PFSK-1 (cell line): ENCODE measurements around the gene FBXL13. TPM values are rescaled to one million over a fixed set of nuclear protein-coding genes. Genes with fewer than 3 reads are reported as not detected.

Experiments used
- FOXP2 ChIP-seq: optimal IDR thresholded peaks from 2 replicates; pipeline ENCODE3; 2011; ENCODE audit warnings: borderline replicate concordance, control low read depth, inconsistent platforms; ENCODE audit not compliant: insufficient read depth; ENCODE audit errors: extremely low read length, extremely low read depth
- POLR2AphosphoS5 ChIP-seq: IDR thresholded peaks from 2 replicates; pipeline ENCODE4 v1.6.1; 2012; ENCODE audit warnings: low read depth, mild to moderate bottlenecking, control low read depth, low read length, moderate library complexity
- SIN3A ChIP-seq: IDR thresholded peaks from 2 replicates; pipeline ENCODE4 v1.6.1; 2012; ENCODE audit warnings: mild to moderate bottlenecking, low read length, moderate library complexity, borderline replicate concordance; ENCODE audit not compliant: insufficient read depth
- TAF1 ChIP-seq: IDR thresholded peaks from 2 replicates; pipeline ENCODE4 v1.6.1; 2012; ENCODE audit warnings: low read length, control low read depth, borderline replicate concordance; ENCODE audit not compliant: insufficient read depth
- polyA plus RNA-seq: library from polyadenylated mRNA; unstranded; fragments of >200 nt; gene quantifications from one replicate; pipeline ENCODE4 v1.2.1, GENCODE V29; 2012; ENCODE audit warnings: low read depth, missing spikeins; ENCODE audit not compliant: insufficient read length
- TF ChIP-seq, protein P1 (sequence below), 2 experiments: IDR thresholded peaks; 2 replicates each; pipeline versions ENCODE4 v1.6.1 to v1.8.0; 2011 to 2012; ENCODE audit warnings: low read depth in 2 of 2, low read length in 2 of 2, control low read depth in 1 of 2, inconsistent platforms in 1 of 2, mild to moderate bottlenecking in 1 of 2, moderate library complexity in 1 of 2; ENCODE audit not compliant: insufficient read depth in 1 of 2

The FBXL13 gene
- polyA plus RNA-seq = 2.4 TPM

DNA sequence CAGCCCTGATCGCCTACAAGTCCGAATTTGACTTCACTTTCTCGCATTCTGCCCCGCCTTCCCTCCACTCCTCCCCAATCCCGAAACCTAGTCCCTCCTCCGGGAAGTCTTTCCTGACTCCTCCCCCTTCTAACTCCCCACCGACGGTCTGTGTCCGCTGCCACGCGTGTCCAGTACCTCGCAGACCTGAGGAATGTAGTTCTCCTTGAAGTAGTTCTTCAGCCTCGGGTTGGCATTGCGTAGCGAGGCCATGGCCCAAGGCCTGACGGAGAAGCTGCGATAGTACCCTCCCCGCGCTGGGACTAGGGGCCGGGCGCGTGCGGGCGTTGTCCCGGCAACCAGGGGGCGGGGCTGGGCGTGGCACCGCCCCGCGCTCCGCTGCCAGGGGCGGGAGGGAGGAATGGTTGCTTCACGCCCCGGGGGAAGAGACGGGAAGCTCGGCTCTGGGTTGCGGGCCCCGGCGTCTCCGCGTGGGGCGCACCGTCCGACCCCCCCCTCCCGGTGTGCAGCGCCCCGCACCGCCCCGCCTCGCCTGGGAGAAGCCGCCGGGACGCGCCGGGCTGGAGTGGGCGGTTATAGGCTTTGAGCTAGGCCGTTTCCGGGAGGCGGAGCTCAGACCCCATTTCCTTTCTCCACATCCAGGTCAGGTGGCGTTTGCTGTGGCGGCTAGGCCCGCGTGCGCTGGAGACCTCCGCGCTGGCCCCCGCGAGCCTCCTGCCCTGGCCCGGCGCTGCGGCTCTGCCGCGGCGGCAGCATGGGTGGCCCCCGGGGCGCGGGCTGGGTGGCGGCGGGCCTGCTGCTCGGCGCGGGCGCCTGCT lies at the start of gene FBXL13, which contains the start of gene ARMC10:
TSS of gene FBXL13 (minus strand) at position 278 of the 818 bp plus-strand sequence.
TSS of gene ARMC10 (plus strand) at position 622 of the 818 bp plus-strand sequence. CDS start at position 755, 133 bp downstream.
- peak; percentile 68 for TF ChIP-seq FOXP2
- peak; percentile 91 for TF ChIP-seq SIN3A
- TF ChIP-seq, protein P1, sequence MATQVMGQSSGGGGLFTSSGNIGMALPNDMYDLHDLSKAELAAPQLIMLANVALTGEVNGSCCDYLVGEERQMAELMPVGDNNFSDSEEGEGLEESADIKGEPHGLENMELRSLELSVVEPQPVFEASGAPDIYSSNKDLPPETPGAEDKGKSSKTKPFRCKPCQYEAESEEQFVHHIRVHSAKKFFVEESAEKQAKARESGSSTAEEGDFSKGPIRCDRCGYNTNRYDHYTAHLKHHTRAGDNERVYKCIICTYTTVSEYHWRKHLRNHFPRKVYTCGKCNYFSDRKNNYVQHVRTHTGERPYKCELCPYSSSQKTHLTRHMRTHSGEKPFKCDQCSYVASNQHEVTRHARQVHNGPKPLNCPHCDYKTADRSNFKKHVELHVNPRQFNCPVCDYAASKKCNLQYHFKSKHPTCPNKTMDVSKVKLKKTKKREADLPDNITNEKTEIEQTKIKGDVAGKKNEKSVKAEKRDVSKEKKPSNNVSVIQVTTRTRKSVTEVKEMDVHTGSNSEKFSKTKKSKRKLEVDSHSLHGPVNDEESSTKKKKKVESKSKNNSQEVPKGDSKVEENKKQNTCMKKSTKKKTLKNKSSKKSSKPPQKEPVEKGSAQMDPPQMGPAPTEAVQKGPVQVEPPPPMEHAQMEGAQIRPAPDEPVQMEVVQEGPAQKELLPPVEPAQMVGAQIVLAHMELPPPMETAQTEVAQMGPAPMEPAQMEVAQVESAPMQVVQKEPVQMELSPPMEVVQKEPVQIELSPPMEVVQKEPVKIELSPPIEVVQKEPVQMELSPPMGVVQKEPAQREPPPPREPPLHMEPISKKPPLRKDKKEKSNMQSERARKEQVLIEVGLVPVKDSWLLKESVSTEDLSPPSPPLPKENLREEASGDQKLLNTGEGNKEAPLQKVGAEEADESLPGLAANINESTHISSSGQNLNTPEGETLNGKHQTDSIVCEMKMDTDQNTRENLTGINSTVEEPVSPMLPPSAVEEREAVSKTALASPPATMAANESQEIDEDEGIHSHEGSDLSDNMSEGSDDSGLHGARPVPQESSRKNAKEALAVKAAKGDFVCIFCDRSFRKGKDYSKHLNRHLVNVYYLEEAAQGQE (IDR thresholded peaks at IDR 0.05; ENCODE audit: insufficient read depth in 1 of 2, low read depth in 2 of 2, low read length in 2 of 2) = no peak
- TF ChIP-seq POLR2AphosphoS5 = peak; percentile 47
- peak; percentile 51; the same call in 1 of the 2 replicates for TF ChIP-seq TAF1

DNA sequence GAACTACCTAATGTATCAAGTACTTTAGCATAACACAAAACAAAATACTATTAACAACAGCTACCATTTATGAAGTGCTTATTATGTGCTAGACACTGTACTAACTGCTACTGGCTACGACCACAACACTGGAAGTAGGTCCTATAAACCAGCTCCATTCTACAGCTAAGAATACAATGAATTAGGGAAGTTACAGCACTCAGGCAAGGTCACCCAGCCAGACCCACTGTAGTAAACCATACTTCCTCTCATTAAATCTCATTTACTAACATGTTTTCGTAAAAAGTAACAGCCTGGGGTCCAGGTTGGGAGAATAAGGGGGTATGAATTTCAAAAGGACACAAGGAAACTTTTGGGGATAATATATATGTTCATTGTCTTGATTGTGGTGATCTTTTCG lies 48.9 kb upstream of the FBXL13 start:
- TF ChIP-seq FOXP2 (no peak), SIN3A (no peak), POLR2AphosphoS5 (no peak), TAF1 (no peak)
- TF ChIP-seq, protein P1 (IDR thresholded peaks at IDR 0.05; ENCODE audit: insufficient read depth in 1 of 2, low read depth in 2 of 2, low read length in 2 of 2) = no peak

DNA sequence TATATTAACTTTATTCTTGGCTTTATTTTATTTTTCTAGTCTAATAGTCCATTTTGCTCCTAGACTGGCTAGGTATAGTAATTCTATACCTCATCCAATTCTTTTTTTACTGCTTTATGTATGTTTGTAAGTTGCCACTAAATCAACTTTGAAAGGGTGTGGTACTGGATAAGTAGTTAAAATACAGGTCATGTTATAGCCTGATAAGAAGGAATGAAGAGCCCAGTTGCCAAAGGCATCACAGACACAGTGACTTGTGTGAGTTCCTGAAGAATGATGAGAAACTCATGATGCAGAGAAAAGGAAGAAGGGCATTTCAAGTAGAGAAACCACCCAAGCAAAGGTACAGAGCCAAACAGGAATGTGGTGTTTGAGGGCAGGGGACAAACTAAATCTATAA lies 47.0 kb upstream of the FBXL13 start:
- TF ChIP-seq FOXP2 (no peak), POLR2AphosphoS5 (no peak), SIN3A (no peak), TAF1 (no peak)
- TF ChIP-seq, protein P1 (IDR thresholded peaks at IDR 0.05; ENCODE audit: insufficient read depth in 1 of 2, low read depth in 2 of 2, low read length in 2 of 2) = no peak

DNA sequence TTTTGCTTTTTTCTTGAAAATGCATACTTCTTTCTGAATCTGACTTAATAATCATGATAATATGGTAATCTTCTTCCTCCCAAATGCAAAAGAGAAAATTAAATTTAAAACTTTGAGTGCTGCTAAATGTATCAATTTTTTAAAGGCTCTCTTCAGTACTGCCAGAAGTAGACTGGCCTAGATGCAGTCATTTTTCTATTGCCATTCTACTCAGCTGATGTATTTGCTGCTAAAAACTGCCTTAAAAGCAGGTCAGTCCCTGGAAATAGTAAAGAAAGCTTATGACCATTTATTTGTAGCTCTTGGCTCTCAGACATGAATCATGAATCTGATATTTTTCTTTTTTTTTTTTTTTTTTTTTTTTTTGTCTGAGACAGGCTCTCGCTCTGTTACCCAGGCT lies 45.8 kb upstream of the FBXL13 start:
- TF ChIP-seq, protein P1 (IDR thresholded peaks at IDR 0.05; ENCODE audit: insufficient read depth in 1 of 2, low read depth in 2 of 2, low read length in 2 of 2) = no peak
- TF ChIP-seq TAF1 = no peak
- no peak for TF ChIP-seq SIN3A
- TF ChIP-seq POLR2AphosphoS5 = no peak
- TF ChIP-seq FOXP2 = no peak
